IMR-90 (cell line): ENCODE measurements around the gene LENEP. TPM values are rescaled to one million over a fixed set of nuclear protein-coding genes. Genes with fewer than 3 reads are reported as not detected.

Experiments used
- ATAC-seq: fragments of 200-7000 bp; cut with Tn5 transposase; 2 replicates; pipeline ENCODE4 v1.9.1; 2020; ENCODE audit warnings: low read depth, mild to moderate bottlenecking, moderate library complexity
- BruUV-seq: library from RNA; stranded (reverse); fragments of 400-500 nt; replicated peaks from 2 replicates; lab custom pipeline; 2021; lab: Mats Ljungman, UMichigan
- CTCF ChIA-PET: fragments of 300-600 bp; formaldehyde crosslinking; extraction: SDS; loops from one replicate; lab custom pipeline; 2021; ENCODE audit warnings: antibody characterized with exemption; lab: Yijun Ruan, JAX
- POLR2A ChIA-PET: fragments of 300-600 bp; sonication (Branson Sonifier 250); formaldehyde crosslinking; loops from one replicate; lab custom pipeline; 2022; ENCODE audit warnings: antibody characterized with exemption; ENCODE audit not compliant: unreplicated experiment; lab: Charles Lee
- DNase-seq: peaks from one replicate; pipeline ENCODE4 v3.0.0; 2013
- H2AFZ ChIP-seq: replicated peaks from 2 replicates; pipeline ENCODE3; 2013; ENCODE audit warnings: low read length, mild to moderate bottlenecking; ENCODE audit not compliant: poor library complexity
- H2AK5ac ChIP-seq: 2 replicates; pipeline ENCODE4 v1.6.1; 2013; ENCODE audit warnings: low read depth, low read length, inconsistent platforms
- H2AK9ac ChIP-seq: replicated peaks from 2 replicates; pipeline ENCODE3; 2013; ENCODE audit warnings: mild to moderate bottlenecking, low read depth, low read length, moderate library complexity; ENCODE audit not compliant: poor library complexity
- H2BK120ac ChIP-seq: 2 replicates; pipeline ENCODE4 v1.6.1; 2013; ENCODE audit warnings: low read depth, low read length, inconsistent platforms
- H2BK15ac ChIP-seq: 3 replicates; pipeline ENCODE4 v1.6.1; 2013; ENCODE audit warnings: low read depth, low read length, inconsistent platforms
- H2BK20ac ChIP-seq: 2 replicates; pipeline ENCODE4 v1.6.1; 2013; ENCODE audit warnings: low read depth, mild to moderate bottlenecking, inconsistent platforms, low read length, moderate library complexity
- H2BK5ac ChIP-seq: 2 replicates; pipeline ENCODE4 v1.6.1; 2013; ENCODE audit warnings: mild to moderate bottlenecking, low read depth, low read length, inconsistent platforms; ENCODE audit not compliant: poor library complexity, severe bottlenecking
- H3K14ac ChIP-seq: replicated peaks from 2 replicates; pipeline ENCODE4 v1.6.1; 2013; ENCODE audit warnings: low read depth, low read length, inconsistent platforms
- H3K18ac ChIP-seq: 2 replicates; pipeline ENCODE4 v1.6.1; 2013; ENCODE audit warnings: low read depth, low read length, control low read depth
- H3K23ac ChIP-seq: 2 replicates; pipeline ENCODE4 v1.6.1; 2013; ENCODE audit warnings: low read depth, low read length, inconsistent platforms
- H3K27ac ChIP-seq: 2 replicates; pipeline ENCODE4 v1.5.1; 2013; ENCODE audit warnings: mild to moderate bottlenecking, control low read depth, low read length; ENCODE audit not compliant: insufficient read depth
- H3K27me3 ChIP-seq: 2 replicates; pipeline ENCODE4 v1.6.1; 2013; ENCODE audit warnings: low read length; ENCODE audit not compliant: control insufficient read depth, insufficient read depth
- H3K36me3 ChIP-seq: 2 replicates; pipeline ENCODE4 v1.6.1; 2013; ENCODE audit warnings: low read length, mixed read lengths; ENCODE audit not compliant: control insufficient read depth, insufficient read depth
- H3K4ac ChIP-seq: 2 replicates; pipeline ENCODE4 v1.6.1; 2013; ENCODE audit warnings: low read depth, low read length, inconsistent platforms
- H3K4me1 ChIP-seq: 2 replicates; pipeline ENCODE4 v1.6.1; 2013; ENCODE audit warnings: low read length, mixed read lengths; ENCODE audit not compliant: control insufficient read depth, insufficient read depth
- H3K4me2 ChIP-seq: 2 replicates; pipeline ENCODE4 v1.6.1; 2013; ENCODE audit warnings: low read depth, mild to moderate bottlenecking, control low read depth, low read length, moderate library complexity
- H3K4me3 ChIP-seq: 2 replicates; pipeline ENCODE4 v1.5.1; 2013; ENCODE audit warnings: low read depth, mild to moderate bottlenecking, control low read depth, low read length, moderate library complexity; ENCODE audit not compliant: insufficient read depth
- H3K56ac ChIP-seq: 2 replicates; pipeline ENCODE4 v1.6.1; 2013; ENCODE audit warnings: low read length, inconsistent platforms; ENCODE audit not compliant: insufficient read depth; ENCODE audit errors: extremely low read depth
- H3K79me1 ChIP-seq, 2 experiments: 2 replicates each; pipeline ENCODE4 v1.6.1; 2013; ENCODE audit warnings: low read length in 2 of 2, inconsistent platforms in 1 of 2, low read depth in 1 of 2
- H3K9ac ChIP-seq: 2 replicates; pipeline ENCODE4 v1.6.1; 2013; ENCODE audit warnings: low read depth, low read length, control low read depth
- H3K9me1 ChIP-seq: 2 replicates; pipeline ENCODE4 v1.6.1; 2013; ENCODE audit warnings: low read length, inconsistent platforms; ENCODE audit not compliant: insufficient read depth
- H3K9me3 ChIP-seq: 2 replicates; pipeline ENCODE4 v1.6.1; 2013; ENCODE audit warnings: low read length; ENCODE audit not compliant: control insufficient read depth, insufficient read depth
- H4K20me1 ChIP-seq: 2 replicates; pipeline ENCODE4 v1.6.1; 2013; ENCODE audit warnings: low read length, inconsistent platforms; ENCODE audit not compliant: insufficient read depth
- H4K5ac ChIP-seq: 2 replicates; pipeline ENCODE4 v1.6.1; 2013; ENCODE audit warnings: mild to moderate bottlenecking, low read depth, low read length, control low read depth
- H4K8ac ChIP-seq, 2 experiments: 2 replicates each; pipeline ENCODE4 v1.6.1; 2013; ENCODE audit warnings: low read depth in 2 of 2, low read length in 2 of 2, control low read depth in 1 of 2, inconsistent platforms in 1 of 2
- H4K91ac ChIP-seq: 2 replicates; pipeline ENCODE4 v1.6.1; 2013; ENCODE audit warnings: low read depth, low read length, inconsistent platforms; ENCODE audit not compliant: insufficient read depth
- BHLHE40 ChIP-seq: fragments of 150-350 bp; IDR thresholded peaks from 2 replicates; pipeline ENCODE4 v1.6.1; 2016; ENCODE audit warnings: mild to moderate bottlenecking, low read depth, low read length
- CEBPB ChIP-seq: IDR thresholded peaks from 2 replicates; pipeline ENCODE4 v1.6.1; 2012; ENCODE audit warnings: low read depth, low read length, improper control_type of control experiment
- CHD1 ChIP-seq: IDR thresholded peaks from 2 replicates; pipeline ENCODE4 v1.6.1; 2012; ENCODE audit warnings: low read depth, low read length, improper control_type of control experiment
- FOS ChIP-seq: fragments of 150-350 bp; IDR thresholded peaks from 2 replicates; pipeline ENCODE4 v1.6.1; 2016; ENCODE audit warnings: low read depth, low read length
- MAFK ChIP-seq: IDR thresholded peaks from 2 replicates; pipeline ENCODE4 v1.6.1; 2012; ENCODE audit warnings: low read depth, low read length, improper control_type of control experiment
- MAZ ChIP-seq: IDR thresholded peaks from 2 replicates; pipeline ENCODE4 v1.6.1; 2012; ENCODE audit warnings: low read depth, mild to moderate bottlenecking, low read length, improper control_type of control experiment, moderate library complexity, borderline replicate concordance
- MXI1 ChIP-seq: IDR thresholded peaks from 2 replicates; pipeline ENCODE4 v1.6.1; 2012; ENCODE audit warnings: low read depth, mild to moderate bottlenecking, low read length, moderate library complexity, borderline replicate concordance
- NFE2L2 ChIP-seq: fragments of 150-350 bp; IDR thresholded peaks from 2 replicates; pipeline ENCODE4 v1.6.1; 2016; ENCODE audit warnings: low read depth, mild to moderate bottlenecking, low read length
- POLR2A ChIP-seq: IDR thresholded peaks from 2 replicates; pipeline ENCODE4 v1.6.1; 2012; ENCODE audit warnings: mild to moderate bottlenecking, low read depth, low read length
- RAD21 ChIP-seq: IDR thresholded peaks from 2 replicates; pipeline ENCODE4 v1.6.1; 2012; ENCODE audit warnings: low read length, improper control_type of control experiment
- RCOR1 ChIP-seq: IDR thresholded peaks from 2 replicates; pipeline ENCODE4 v1.6.1; 2012; ENCODE audit warnings: mild to moderate bottlenecking, low read length, improper control_type of control experiment; ENCODE audit not compliant: insufficient replicate concordance
- RFX5 ChIP-seq: IDR thresholded peaks from 2 replicates; pipeline ENCODE4 v1.8.0; 2012; ENCODE audit warnings: low read depth, mild to moderate bottlenecking, low read length, moderate library complexity
- SMC3 ChIP-seq: fragments of 150-350 bp; IDR thresholded peaks from 2 replicates; pipeline ENCODE4 v1.6.1; 2016; ENCODE audit warnings: low read depth, mild to moderate bottlenecking, antibody characterized with exemption, low read length, moderate library complexity
- WGBS, 2 experiments: methylation state at CpG; one replicate each; pipeline versions ENCODE4 v1.1.5 to v1.1.7; 2013; ENCODE audit warnings: missing lambda C conversion rate in 2 of 2; ENCODE audit not compliant: insufficient read length in 1 of 2; ENCODE audit errors: extremely low coverage in 2 of 2; 5-methylcytosine and 5-hydroxymethylcytosine counted together
- dilution Hi-C: fragments of 300-500 bp; cut with HindIII; formaldehyde crosslinking; loops from one replicate; pipeline ENCODE4 v1.14.3; 2018; ENCODE audit warnings: low sequenced_read_pairs; ENCODE audit not compliant: unreplicated experiment
- in situ Hi-C: fragments of 300-500 bp; cut with MboI; formaldehyde crosslinking; loops from 3 replicates; pipeline ENCODE4 v1.14.3; 2019; ENCODE audit warnings: low sequenced_read_pairs, inconsistent platforms, mixed read lengths
- intact Hi-C: fragments of 100-400 bp; cut with micrococcal nuclease; formaldehyde crosslinking; loops from 2 replicates; pipeline ENCODE4 v1.10.0; 2022
- polyA plus RNA-seq, 3 experiments: library from polyadenylated mRNA; depleted of rRNA; stranded (reverse); fragments of >200 nt; gene quantifications; 2 replicates each; pipeline ENCODE4 v1.2.3, GENCODE V29; 2012; ENCODE audit warnings: low replicate concordance in 1 of 3
- total RNA-seq: library from RNA; depleted of rRNA; stranded (reverse); fragments of >200 nt; gene quantifications from 2 replicates; pipeline ENCODE4 v1.2.3, GENCODE V29; 2012
- TF ChIP-seq, protein P1 (sequence below): fragments of 150-350 bp; IDR thresholded peaks from 2 replicates; pipeline ENCODE4 v1.6.1; 2017; ENCODE audit warnings: mild to moderate bottlenecking, antibody characterized with exemption, low read length, low read depth
- TF ChIP-seq, protein P2 (sequence below): fragments of 150-350 bp; IDR thresholded peaks from 2 replicates; pipeline ENCODE4 v1.6.1; 2016; ENCODE audit warnings: low read depth, mild to moderate bottlenecking, low read length, moderate library complexity, borderline replicate concordance
- TF ChIP-seq, protein P3 (sequence below): conservative IDR thresholded peaks from 2 replicates; pipeline ENCODE4 v1.5.1; 2012; ENCODE audit warnings: mild to moderate bottlenecking, low read depth, low read length, improper control_type of control experiment

LENEP gene
- total and polyA plus RNA-seq, 2 of the 4 experiments (the other 2 are of a cell fraction) = not detected

DNA sequence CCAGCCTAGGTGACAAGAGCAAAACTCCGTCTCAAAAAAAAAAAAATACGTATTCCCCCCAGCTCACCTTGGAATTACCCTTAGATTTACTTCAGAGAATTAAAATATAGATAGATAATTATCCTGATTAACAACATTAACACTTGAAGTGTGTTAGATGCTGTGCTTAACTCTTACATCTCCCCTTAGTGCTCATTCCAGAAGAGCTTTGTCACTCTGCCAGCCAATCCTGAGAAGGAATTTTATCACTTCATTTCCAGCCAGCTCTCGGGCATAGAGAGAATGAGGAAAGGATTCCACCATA is 21.2 kb upstream of the LENEP start:
- BruUV-seq = no TSS peak
- H2BK20ac ChIP-seq = peak overlapping the region; percentile 95
- H2BK15ac ChIP-seq = peak overlapping the region; percentile 97; the same call in 2 of the 3 replicates
- peak overlapping the region; percentile 96 for H3K18ac ChIP-seq
- WGBS, 2 experiments = no CpG with 5 or more reads among the region's 3 CpGs
- peak overlapping the region; percentile 83 for H3K4me2 ChIP-seq
- peak overlapping the region; percentile 97 for H2BK5ac ChIP-seq
- H3K9me3 ChIP-seq = no peaks in the 10 kb centered on the region
- POLR2A ChIA-PET = interaction anchor here (0.7 to 1.9 kb wide), 3 partner anchors 11 to 36 kb away, joined by 4 to 10 read pairs (median 4); partner anchors contain the start of gene PYGO2
- peaks cover 26% of the 10 kb centered on the region for H4K20me1 ChIP-seq
- H2AK9ac ChIP-seq = peak overlapping the region; percentile 84
- H2AK5ac ChIP-seq = peak overlapping the region; percentile 89
- H3K14ac ChIP-seq = peak overlapping the region; percentile 94
- H2AFZ ChIP-seq = peak overlapping the region; percentile 33
- peak overlapping the region; percentile 75 for H3K9ac ChIP-seq
- no peak for ATAC-seq
- peak overlapping the region; percentile 92 for H3K56ac ChIP-seq
- H3K9me1 ChIP-seq = peaks cover 7% of the 10 kb centered on the region
- TF ChIP-seq RFX5 (no peak), NFE2L2 (no peak), CEBPB (no peak), POLR2A (no peak), BHLHE40 (no peak), FOS (no peak), MXI1 (no peak), MAFK (no peak), RCOR1 (no peak), CHD1 (no peak), MAZ (no peak), SMC3 (no peak), RAD21 (no peak)
- TF ChIP-seq, protein P1, sequence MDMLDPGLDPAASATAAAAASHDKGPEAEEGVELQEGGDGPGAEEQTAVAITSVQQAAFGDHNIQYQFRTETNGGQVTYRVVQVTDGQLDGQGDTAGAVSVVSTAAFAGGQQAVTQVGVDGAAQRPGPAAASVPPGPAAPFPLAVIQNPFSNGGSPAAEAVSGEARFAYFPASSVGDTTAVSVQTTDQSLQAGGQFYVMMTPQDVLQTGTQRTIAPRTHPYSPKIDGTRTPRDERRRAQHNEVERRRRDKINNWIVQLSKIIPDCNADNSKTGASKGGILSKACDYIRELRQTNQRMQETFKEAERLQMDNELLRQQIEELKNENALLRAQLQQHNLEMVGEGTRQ = no peak
- TF ChIP-seq, protein P2, sequence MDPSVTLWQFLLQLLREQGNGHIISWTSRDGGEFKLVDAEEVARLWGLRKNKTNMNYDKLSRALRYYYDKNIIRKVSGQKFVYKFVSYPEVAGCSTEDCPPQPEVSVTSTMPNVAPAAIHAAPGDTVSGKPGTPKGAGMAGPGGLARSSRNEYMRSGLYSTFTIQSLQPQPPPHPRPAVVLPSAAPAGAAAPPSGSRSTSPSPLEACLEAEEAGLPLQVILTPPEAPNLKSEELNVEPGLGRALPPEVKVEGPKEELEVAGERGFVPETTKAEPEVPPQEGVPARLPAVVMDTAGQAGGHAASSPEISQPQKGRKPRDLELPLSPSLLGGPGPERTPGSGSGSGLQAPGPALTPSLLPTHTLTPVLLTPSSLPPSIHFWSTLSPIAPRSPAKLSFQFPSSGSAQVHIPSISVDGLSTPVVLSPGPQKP = no peak
- TF ChIP-seq, protein P3, sequence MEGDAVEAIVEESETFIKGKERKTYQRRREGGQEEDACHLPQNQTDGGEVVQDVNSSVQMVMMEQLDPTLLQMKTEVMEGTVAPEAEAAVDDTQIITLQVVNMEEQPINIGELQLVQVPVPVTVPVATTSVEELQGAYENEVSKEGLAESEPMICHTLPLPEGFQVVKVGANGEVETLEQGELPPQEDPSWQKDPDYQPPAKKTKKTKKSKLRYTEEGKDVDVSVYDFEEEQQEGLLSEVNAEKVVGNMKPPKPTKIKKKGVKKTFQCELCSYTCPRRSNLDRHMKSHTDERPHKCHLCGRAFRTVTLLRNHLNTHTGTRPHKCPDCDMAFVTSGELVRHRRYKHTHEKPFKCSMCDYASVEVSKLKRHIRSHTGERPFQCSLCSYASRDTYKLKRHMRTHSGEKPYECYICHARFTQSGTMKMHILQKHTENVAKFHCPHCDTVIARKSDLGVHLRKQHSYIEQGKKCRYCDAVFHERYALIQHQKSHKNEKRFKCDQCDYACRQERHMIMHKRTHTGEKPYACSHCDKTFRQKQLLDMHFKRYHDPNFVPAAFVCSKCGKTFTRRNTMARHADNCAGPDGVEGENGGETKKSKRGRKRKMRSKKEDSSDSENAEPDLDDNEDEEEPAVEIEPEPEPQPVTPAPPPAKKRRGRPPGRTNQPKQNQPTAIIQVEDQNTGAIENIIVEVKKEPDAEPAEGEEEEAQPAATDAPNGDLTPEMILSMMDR = no peak
- H3K27ac ChIP-seq = peak overlapping the region; percentile 96
- in situ Hi-C loops (no loop called here), dilution Hi-C loops (no loop called here), intact Hi-C loops (loop anchor here (1.0 to 10.0 kb wide), 2 partner anchors 29 to 203 kb away; partner anchors contain the start of genes KRTCAP2 and TRIM46)
- H3K23ac ChIP-seq = peak overlapping the region; percentile 86
- H3K4me1 ChIP-seq = peaks cover 18% of the 10 kb centered on the region
- no peaks in the 10 kb centered on the region for H3K27me3 ChIP-seq
- peak overlapping the region; percentile 100 for H4K91ac ChIP-seq
- DNase-seq = no peak
- H4K5ac ChIP-seq = peak overlapping the region; percentile 98
- CTCF ChIA-PET = interaction anchor here (0.6 kb wide), 1 partner anchor 43 kb away, joined by 3 read pairs; no protein-coding TSS in a partner anchor
- H3K36me3 ChIP-seq = peaks cover 13% of the 10 kb centered on the region
- peak overlapping the region; percentile 36; the same call in 1 of the 2 replicates for H3K4me3 ChIP-seq
- peaks cover 10 to 57% of the 10 kb centered on the region in 2 experiments for H3K79me1 ChIP-seq
- H3K4ac ChIP-seq = peak overlapping the region; percentile 97
- H4K8ac ChIP-seq = peak overlapping the region; percentile 92 to 95
- peak overlapping the region; percentile 95 for H2BK120ac ChIP-seq
